ENCODE measurements around the gene BANF1.

DNA sequence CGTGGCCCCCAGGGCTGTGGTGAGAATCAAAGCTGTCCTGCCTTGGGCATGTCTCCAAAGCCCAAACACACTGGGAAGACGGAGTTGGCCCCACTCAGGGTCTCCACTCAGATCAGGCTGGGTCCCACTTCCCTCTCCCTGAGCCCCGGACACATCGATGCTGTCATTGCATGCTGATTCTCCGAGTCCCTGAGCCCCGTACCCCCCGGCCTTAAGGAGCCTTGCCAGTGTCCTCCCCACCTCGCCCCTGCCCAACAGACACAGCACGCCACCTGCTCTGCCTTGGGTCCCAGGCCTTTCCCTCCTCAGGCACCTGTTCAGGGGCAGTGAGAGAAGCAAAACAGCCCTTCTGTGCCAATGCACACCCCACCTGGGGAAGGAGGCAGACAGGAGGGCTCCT, 15.0 kb upstream of the BANF1 start:
- no peak for TF ChIP-seq CTCF (IDR thresholded peaks at IDR 0.05)
- no peak for TF ChIP-seq POLR2A (IDR thresholded peaks at IDR 0.05)
